BJ (cell line): Measurements from ENCODE around the gene PPP2R5C. TPM values are rescaled to one million over a fixed set of nuclear protein-coding genes. Genes with fewer than 3 reads are reported as not detected.

Experiments used
- CTCF ChIA-PET: fragments of 350-600 bp; formaldehyde crosslinking; extraction: SDS; loops from one replicate; lab custom pipeline; 2021; ENCODE audit warnings: antibody characterized with exemption, inconsistent platforms; lab: Yijun Ruan, JAX
- POLR2A ChIA-PET: fragments of 300-600 bp; sonication (Branson Sonifier 250); formaldehyde crosslinking; extraction: SDS; loops from one replicate; lab custom pipeline; 2021; ENCODE audit warnings: antibody characterized with exemption; lab: Charles Lee
- DNase-seq: peaks from one replicate; pipeline ENCODE4 v3.0.0-alpha.2; 2011; ENCODE audit warnings: low read depth
- H3K27me3 ChIP-seq: 2 replicates; pipeline ENCODE4 v1.6.0; 2011; ENCODE audit warnings: low read length; ENCODE audit not compliant: control insufficient read depth, insufficient read depth
- H3K36me3 ChIP-seq: 2 replicates; pipeline ENCODE4 v1.5.1; 2011; ENCODE audit warnings: low read length; ENCODE audit not compliant: control insufficient read depth, insufficient read depth
- H3K4me3 ChIP-seq: 2 replicates; pipeline ENCODE4 v1.5.1; 2011; ENCODE audit warnings: low read depth, mild to moderate bottlenecking, control low read depth, low read length
- CTCF ChIP-seq: IDR thresholded peaks from 2 replicates; pipeline ENCODE4 v1.5.1; 2011; ENCODE audit warnings: low read depth, mild to moderate bottlenecking, control low read depth, inconsistent platforms, low read length, moderate library complexity; ENCODE audit not compliant: insufficient read depth
- polyA plus RNA-seq: library from polyadenylated mRNA; depleted of rRNA; stranded (reverse); fragments of >200 nt; gene quantifications from 2 replicates; pipeline ENCODE4 v1.2.3, GENCODE V29; 2011

The PPP2R5C gene
- polyA plus RNA-seq, 1 experiment, result 55.8 TPM

- ChIA-PET CTCF (no interaction called here), POLR2A (no interaction called here)
- H3K4me3 ChIP-seq, result no peak overlapping the region
- peaks cover 3% of the 10 kb centered on the region; the same call in 1 of the 2 replicates for H3K36me3 ChIP-seq
- no peak for DNase-seq
- TF ChIP-seq CTCF, result no peak
- H3K27me3 ChIP-seq, result no peaks in the 10 kb centered on the region
These were observed 97.5 kb downstream of the PPP2R5C start for GRCh38 chr14:101858791-101859537.

- no peak for TF ChIP-seq CTCF
- ChIA-PET CTCF (no interaction called here), POLR2A (no interaction called here)
- Histone ChIP-seq H3K36me3 (peaks cover 6% of the 10 kb centered on the region), H3K27me3 (no peaks in the 10 kb centered on the region), H3K4me3 (no peak overlapping the region)
- no peak for DNase-seq
These were observed 98.0 kb downstream of the PPP2R5C start for GRCh38 chr14:101859538-101859902.

GRCh38 chr14:101859958-101860357 is 98.4 kb downstream of the PPP2R5C start:
- Histone ChIP-seq H3K36me3 (peaks cover 6% of the 10 kb centered on the region), H3K27me3 (no peaks in the 10 kb centered on the region), H3K4me3 (no peak overlapping the region)
- DNase-seq, result no peak
- ChIA-PET CTCF (no interaction called here), POLR2A (no interaction called here)
- TF ChIP-seq CTCF, result no peak

- DNase-seq, result no peak
- H3K36me3 ChIP-seq, result peaks cover 6% of the 10 kb centered on the region
- H3K27me3 ChIP-seq, result no peaks in the 10 kb centered on the region
- no peak overlapping the region for H3K4me3 ChIP-seq
- TF ChIP-seq CTCF, result no peak
- POLR2A ChIA-PET, result no interaction called here
- CTCF ChIA-PET, result interaction anchor here (0.7 kb wide), 1 partner anchor 30 kb away, joined by 3 read pairs; no protein-coding TSS in a partner anchor
These were observed 100.0 kb downstream of the PPP2R5C start for GRCh38 chr14:101861464-101861863.

GRCh38 chr14:101862177-101862576 is 100.7 kb downstream of the PPP2R5C start:
- POLR2A ChIA-PET, result no interaction called here
- CTCF ChIA-PET, result interaction anchor here (0.7 to 1.0 kb wide), 3 partner anchors 14 to 92 kb away, joined by 3 to 4 read pairs (median 3); no protein-coding TSS in a partner anchor
- no peak for TF ChIP-seq CTCF
- Histone ChIP-seq H3K36me3 (peaks cover 5% of the 10 kb centered on the region), H3K4me3 (no peak overlapping the region), H3K27me3 (no peaks in the 10 kb centered on the region)
- DNase-seq, result no peak
